PC-9 (cell line): ENCODE results near the gene ARHGAP10. TPM values are rescaled to one million over a fixed set of nuclear protein-coding genes. Genes with fewer than 3 reads are reported as not detected.

Experiments
- BruUV-seq: library from RNA; stranded (reverse); fragments of 400-500 nt; replicated peaks from 2 replicates; lab custom pipeline; 2021; lab: Mats Ljungman, UMichigan
- CTCF ChIA-PET: fragments of 300-600 bp; sonication (Branson Sonifier 250); formaldehyde crosslinking; loops from one replicate; lab custom pipeline; 2022; ENCODE audit warnings: antibody characterized with exemption; lab: Charles Lee
- POLR2A ChIA-PET: fragments of 300-600 bp; sonication (Branson Sonifier 250); formaldehyde crosslinking; loops from one replicate; lab custom pipeline; 2022; ENCODE audit warnings: antibody characterized with exemption; ENCODE audit not compliant: unreplicated experiment; lab: Charles Lee
- DNase-seq, 2 experiments: peaks; one replicate each; pipeline versions ENCODE4 v3.0.0 to v3.0.0-alpha.2; 2015 to 2022; ENCODE audit warnings: mixed read lengths in 1 of 2
- H2AFZ ChIP-seq: fragments of 200-600 bp; sonication (generic); 2 replicates; pipeline ENCODE4 v1.8.1; 2017; ENCODE audit warnings: antibody characterized with exemption
- H3F3A ChIP-seq: fragments of 200-600 bp; sonication (generic); 2 replicates; pipeline ENCODE4 v1.8.1; 2017; ENCODE audit warnings: antibody characterized with exemption, mild to moderate bottlenecking, low read depth; ENCODE audit not compliant: insufficient read depth
- H3K27ac ChIP-seq: fragments of 200-600 bp; sonication (generic); 2 replicates; pipeline ENCODE4 v1.6.1; 2016; ENCODE audit warnings: mixed run types
- H3K27me3 ChIP-seq: fragments of 200-600 bp; sonication (generic); 2 replicates; pipeline ENCODE4 v1.6.1; 2016; ENCODE audit warnings: low read depth, mixed run types; ENCODE audit not compliant: insufficient read depth
- H3K36me3 ChIP-seq: fragments of 200-600 bp; sonication (generic); 2 replicates; pipeline ENCODE4 v1.6.1; 2016; ENCODE audit warnings: low read depth, mixed run types
- H3K4me1 ChIP-seq: fragments of 200-600 bp; sonication (generic); replicated peaks from 2 replicates; pipeline ENCODE4 v1.6.1; 2016; ENCODE audit warnings: mixed run types; ENCODE audit not compliant: insufficient read depth
- H3K4me2 ChIP-seq: fragments of 200-600 bp; sonication (generic); 2 replicates; pipeline ENCODE4 v1.6.1; 2017; ENCODE audit warnings: mixed run types
- H3K4me3 ChIP-seq: fragments of 200-600 bp; sonication (generic); 2 replicates; pipeline ENCODE4 v1.6.1; 2016; ENCODE audit warnings: mixed run types
- H3K79me2 ChIP-seq: fragments of 200-600 bp; sonication (generic); 2 replicates; pipeline ENCODE4 v1.6.1; 2017; ENCODE audit warnings: low read depth, mixed run types
- H3K9me2 ChIP-seq: fragments of 200-600 bp; sonication (generic); 2 replicates; pipeline ENCODE4 v1.8.1; 2017; ENCODE audit warnings: mild to moderate bottlenecking; ENCODE audit not compliant: insufficient read depth
- H3K9me3 ChIP-seq: fragments of 200-600 bp; sonication (generic); 2 replicates; pipeline ENCODE4 v1.8.1; 2016; ENCODE audit warnings: low read depth; ENCODE audit not compliant: insufficient read depth
- H4K20me1 ChIP-seq: fragments of 200-600 bp; sonication (generic); 2 replicates; pipeline ENCODE4 v1.8.1; 2017; ENCODE audit not compliant: insufficient read depth
- EZH2 ChIP-seq: fragments of 200-600 bp; sonication (generic); IDR thresholded peaks from 2 replicates; pipeline ENCODE4 v1.8.0; 2017; ENCODE audit warnings: antibody characterized with exemption, low read depth
- intact Hi-C: fragments of 100-400 bp; cut with micrococcal nuclease; formaldehyde crosslinking; loops from one replicate; pipeline ENCODE4 v1.10.0; 2022; ENCODE audit not compliant: unreplicated experiment
- total RNA-seq: library from RNA; stranded (reverse); gene quantifications from 2 replicates; pipeline ENCODE4 v1.2.3, GENCODE V29; 2021
- TF ChIP-seq, protein P1 (sequence below): fragments of 200-600 bp; sonication (generic); conservative IDR thresholded peaks from 2 replicates; pipeline ENCODE4 v1.6.1; 2017; ENCODE audit warnings: mixed run types, antibody characterized with exemption, mild to moderate bottlenecking, moderate library complexity

The ARHGAP10 gene
- total RNA-seq, 1 experiment from 2014 or later, result 27.5 TPM

DNA sequence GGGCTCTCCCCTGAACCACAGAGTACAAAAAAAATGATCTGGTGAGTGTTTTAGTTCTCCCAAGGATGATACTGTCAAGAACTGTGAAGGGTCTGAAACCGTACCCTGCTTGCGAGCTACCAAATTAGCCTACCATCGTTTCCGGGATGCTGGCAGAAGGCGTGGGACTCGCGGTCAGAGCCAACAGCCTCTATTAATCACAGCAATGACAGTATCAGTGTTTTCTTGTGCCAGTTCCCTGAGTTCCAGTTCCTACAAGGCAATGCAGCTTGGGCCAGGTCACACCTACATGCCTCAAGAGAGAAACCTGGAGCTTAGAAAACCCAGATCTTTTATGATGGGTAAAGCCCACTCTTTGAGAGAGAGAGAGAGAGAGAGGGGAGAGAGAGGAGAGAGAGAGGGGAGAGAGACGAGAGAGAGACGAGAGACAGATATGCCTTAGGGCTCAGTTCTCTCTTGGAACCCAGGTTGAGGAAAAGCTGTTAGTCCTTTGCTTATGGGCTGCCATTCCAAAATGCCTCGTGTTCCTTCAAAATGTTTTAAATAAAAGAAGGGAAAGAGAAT is 327.8 kb downstream of the ARHGAP10 start:
- Histone ChIP-seq H4K20me1 (no peaks in the 10 kb centered on the region), H3K36me3 (no peaks in the 10 kb centered on the region), H3K27ac (no peak overlapping the region), H3K4me1 (no peaks in the 10 kb centered on the region), H3K9me2 (no peaks in the 10 kb centered on the region), H2AFZ (no peak overlapping the region), H3K27me3 (no peaks in the 10 kb centered on the region), H3K4me2 (no peak overlapping the region), H3K9me3 (no peaks in the 10 kb centered on the region; the same call in 1 of the 2 replicates), H3K4me3 (no peak overlapping the region), H3K79me2 (no peaks in the 10 kb centered on the region), H3F3A (no peaks in the 10 kb centered on the region)
- no TSS peak for BruUV-seq
- intact Hi-C loops, result no loop called here
- TF ChIP-seq, protein P1, sequence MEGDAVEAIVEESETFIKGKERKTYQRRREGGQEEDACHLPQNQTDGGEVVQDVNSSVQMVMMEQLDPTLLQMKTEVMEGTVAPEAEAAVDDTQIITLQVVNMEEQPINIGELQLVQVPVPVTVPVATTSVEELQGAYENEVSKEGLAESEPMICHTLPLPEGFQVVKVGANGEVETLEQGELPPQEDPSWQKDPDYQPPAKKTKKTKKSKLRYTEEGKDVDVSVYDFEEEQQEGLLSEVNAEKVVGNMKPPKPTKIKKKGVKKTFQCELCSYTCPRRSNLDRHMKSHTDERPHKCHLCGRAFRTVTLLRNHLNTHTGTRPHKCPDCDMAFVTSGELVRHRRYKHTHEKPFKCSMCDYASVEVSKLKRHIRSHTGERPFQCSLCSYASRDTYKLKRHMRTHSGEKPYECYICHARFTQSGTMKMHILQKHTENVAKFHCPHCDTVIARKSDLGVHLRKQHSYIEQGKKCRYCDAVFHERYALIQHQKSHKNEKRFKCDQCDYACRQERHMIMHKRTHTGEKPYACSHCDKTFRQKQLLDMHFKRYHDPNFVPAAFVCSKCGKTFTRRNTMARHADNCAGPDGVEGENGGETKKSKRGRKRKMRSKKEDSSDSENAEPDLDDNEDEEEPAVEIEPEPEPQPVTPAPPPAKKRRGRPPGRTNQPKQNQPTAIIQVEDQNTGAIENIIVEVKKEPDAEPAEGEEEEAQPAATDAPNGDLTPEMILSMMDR, result no peak
- TF ChIP-seq EZH2, result no peak
- POLR2A ChIA-PET, result no interaction called here
- no peak for DNase-seq
- CTCF ChIA-PET, result no interaction called here

DNA sequence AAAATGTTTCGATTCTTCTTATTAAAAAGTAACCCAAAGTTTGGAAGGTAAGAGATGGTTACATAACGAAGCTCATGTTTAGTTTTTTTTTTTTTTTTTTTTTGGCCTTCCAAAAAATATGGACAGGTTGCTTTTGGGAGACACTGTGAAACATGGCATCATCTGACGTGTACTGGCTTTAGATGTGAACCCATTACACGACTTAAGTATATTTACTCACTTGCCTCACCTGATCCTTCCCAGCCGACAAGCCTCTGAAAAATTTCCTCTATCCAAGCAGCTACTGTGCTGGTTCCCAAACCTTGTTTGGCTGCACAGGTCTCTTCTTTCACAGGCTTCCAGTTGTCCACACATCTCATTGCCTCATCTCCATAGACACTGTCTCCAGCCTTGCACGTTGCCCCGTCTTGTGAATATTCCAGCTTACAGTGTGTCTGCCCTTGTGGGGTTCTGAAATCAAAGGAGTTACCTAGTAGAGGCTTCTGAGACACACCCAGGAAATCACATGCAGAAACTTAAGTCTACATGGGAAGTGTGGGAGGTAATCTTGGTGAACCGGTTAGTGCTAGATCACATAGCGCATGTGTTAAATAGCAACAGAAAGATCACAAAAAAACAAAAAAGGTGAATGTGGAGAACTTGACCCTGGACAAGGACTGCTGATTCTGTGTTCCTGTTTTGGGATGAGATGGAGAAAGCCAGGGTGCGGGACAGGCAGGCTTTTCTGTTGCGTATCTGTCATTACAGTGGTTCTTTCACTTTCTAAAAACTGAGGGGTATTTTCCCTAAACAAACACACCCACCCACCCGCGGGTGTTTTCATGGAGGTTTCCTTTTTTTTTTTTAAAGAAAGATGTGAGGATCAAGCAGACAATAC is 328.6 kb downstream of the ARHGAP10 start:
- Histone ChIP-seq H3K27me3 (no peaks in the 10 kb centered on the region), H3K4me2 (no peak overlapping the region), H3K27ac (no peak overlapping the region), H2AFZ (no peak overlapping the region), H3K9me2 (no peaks in the 10 kb centered on the region), H3F3A (no peaks in the 10 kb centered on the region), H3K9me3 (no peaks in the 10 kb centered on the region; the same call in 1 of the 2 replicates), H3K79me2 (no peaks in the 10 kb centered on the region), H3K36me3 (no peaks in the 10 kb centered on the region), H4K20me1 (no peaks in the 10 kb centered on the region), H3K4me1 (no peaks in the 10 kb centered on the region), H3K4me3 (no peak overlapping the region)
- POLR2A ChIA-PET, result no interaction called here
- BruUV-seq, result no TSS peak
- CTCF ChIA-PET, result no interaction called here
- intact Hi-C loops, result no loop called here
- TF ChIP-seq EZH2, result no peak
- TF ChIP-seq, protein P1, result no peak
- DNase-seq, result no peak

DNA sequence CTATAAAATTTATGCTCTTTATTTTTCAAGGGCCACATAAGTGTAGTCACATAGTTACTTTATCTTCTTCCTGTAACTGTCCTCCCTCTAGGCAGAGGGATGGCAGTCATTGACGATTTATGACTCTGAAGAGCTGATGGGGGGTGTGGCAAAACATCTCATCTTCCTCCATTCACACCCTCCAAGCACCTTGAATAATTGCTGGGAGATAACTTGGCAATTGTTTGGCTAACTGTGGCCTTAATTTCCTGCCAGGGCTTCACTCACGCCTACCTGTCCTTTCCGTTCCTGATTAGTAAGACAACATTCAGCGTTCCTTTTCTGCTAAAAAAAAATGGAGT is 329.2 kb downstream of the ARHGAP10 start:
- H2AFZ ChIP-seq, result no peak overlapping the region
- H3K36me3 ChIP-seq, result no peaks in the 10 kb centered on the region
- ChIA-PET CTCF (no interaction called here), POLR2A (no interaction called here)
- no peaks in the 10 kb centered on the region for H3K4me1 ChIP-seq
- H4K20me1 ChIP-seq, result no peaks in the 10 kb centered on the region
- H3K4me2 ChIP-seq, result no peak overlapping the region
- H3K9me3 ChIP-seq, result no peaks in the 10 kb centered on the region; the same call in 1 of the 2 replicates
- H3K9me2 ChIP-seq, result no peaks in the 10 kb centered on the region
- no TSS peak for BruUV-seq
- DNase-seq, result no peak
- no peaks in the 10 kb centered on the region for H3K27me3 ChIP-seq
- intact Hi-C loops, result no loop called here
- TF ChIP-seq EZH2, result no peak
- TF ChIP-seq, protein P1, result no peak
- H3K4me3 ChIP-seq, result no peak overlapping the region
- no peak overlapping the region for H3K27ac ChIP-seq
- H3K79me2 ChIP-seq, result no peaks in the 10 kb centered on the region
- H3F3A ChIP-seq, result no peaks in the 10 kb centered on the region
